H1 (cell line): ENCODE results near the gene GRIK4. TPM values are rescaled to one million over a fixed set of nuclear protein-coding genes. Genes with fewer than 3 reads are reported as not detected.

Source experiments
- BCL11A ChIP-seq, 2 experiments: IDR thresholded peaks; one replicate each; pipeline ENCODE4 v1.6.1; 2011; ENCODE audit warnings: low read depth in 2 of 2, low read length in 2 of 2, mild to moderate bottlenecking in 2 of 2
- BRCA1 ChIP-seq: IDR thresholded peaks from 2 replicates; pipeline ENCODE4 v1.6.1; 2012; ENCODE audit warnings: low read depth, low read length, improper control_type of control experiment
- CHD7 ChIP-seq: fragments of 300-600 bp; sonication (generic); IDR thresholded peaks from 2 replicates; pipeline ENCODE4 v1.7.1; 2012; ENCODE audit warnings: low read length, moderate library complexity, mild to moderate bottlenecking, inconsistent platforms; ENCODE audit not compliant: insufficient replicate concordance
- EGR1 ChIP-seq: IDR thresholded peaks from 2 replicates; pipeline ENCODE4 v1.6.1; 2011; ENCODE audit warnings: low read depth, low read length, borderline replicate concordance
- EP300 ChIP-seq, 2 experiments: IDR thresholded peaks; 1 replicate in 1 of 2; 2 replicates in 1 of 2; pipeline ENCODE4 v1.6.1; 2011 to 2012; ENCODE audit warnings: low read depth in 2 of 2, low read length in 2 of 2, mild to moderate bottlenecking in 2 of 2, borderline replicate concordance in 1 of 2, inconsistent platforms in 1 of 2, moderate library complexity in 1 of 2
- KDM4A ChIP-seq: IDR thresholded peaks from one replicate; pipeline ENCODE4 v1.7.1; 2012; ENCODE audit warnings: low read depth, mild to moderate bottlenecking, moderate library complexity, low read length, inconsistent platforms; ENCODE audit not compliant: severe bottlenecking
- NRF1 ChIP-seq: IDR thresholded peaks from 2 replicates; pipeline ENCODE4 v1.6.1; 2011; ENCODE audit warnings: mild to moderate bottlenecking, low read depth, low read length, improper control_type of control experiment
- SIX5 ChIP-seq: IDR thresholded peaks from 2 replicates; pipeline ENCODE4 v1.6.1; 2011; ENCODE audit warnings: mild to moderate bottlenecking, low read depth, low read length
- SRF ChIP-seq: IDR thresholded peaks from 2 replicates; pipeline ENCODE4 v1.6.1; 2011; ENCODE audit warnings: mild to moderate bottlenecking, low read depth, low read length, moderate library complexity
- USF2 ChIP-seq: IDR thresholded peaks from 2 replicates; pipeline ENCODE4 v1.6.1; 2011; ENCODE audit warnings: low read length, improper control_type of control experiment
- polyA plus RNA-seq, 7 experiments: library from polyadenylated mRNA; depleted of rRNA in 3 of 7; stranded (reverse) in 5 of 7; unstranded in 2 of 7; fragments of >200 nt in 5 of 7; fragments of 200-250 nt in 2 of 7; gene quantifications; 1 replicate in 5 of 7; 2 replicates in 1 of 7; 4 replicates in 1 of 7; pipeline versions ENCODE4 v1.2.1 to v1.2.3, GENCODE V29; 2011 to 2013; ENCODE audit warnings: missing spikeins in 2 of 7, mixed read lengths in 2 of 7
- total RNA-seq: library from RNA; stranded (reverse); fragmentation: NEBNext Ultra II Directional; extraction: Animal tissue kit (Norgen Biotek cat#: 25700); gene quantifications from 2 replicates; pipeline ENCODE4 v1.2.1, GENCODE V29; 2021

GRIK4 gene
- total and polyA plus RNA-seq, 2 of the 8 experiments (the other 6 are each of a cell fraction or from before 2014, with no cell fraction given): 1.2 to 2.9 TPM

GRCh38 chr11:120749395-120749794 lies 237.8 kb downstream of the GRIK4 start (continued):
- TF ChIP-seq CHD7 (no peak), EP300 (IDR thresholded peaks at IDR 0.05; ENCODE audit: borderline replicate concordance in 1 of 2, low read depth in 2 of 2, low read length in 2 of 2) (no peak), NRF1 (no peak), SRF (no peak), KDM4A (no peak), BCL11A (IDR thresholded peaks at IDR 0.05; ENCODE audit: low read depth in 2 of 2, low read length in 2 of 2) (no peak), BRCA1 (no peak), SIX5 (no peak), EGR1 (no peak), USF2 (no peak)
